Hepatocyte (in vitro differentiated cells): Measurements from ENCODE around the gene TMEM256. TPM values are rescaled to one million over a fixed set of nuclear protein-coding genes. Genes with fewer than 3 reads are reported as not detected.
A peak's percentile ranks its signal among the peaks of the same experiment; 100 is the strongest.

Experiments used
- DNase-seq: peaks from one replicate; pipeline ENCODE4 v3.0.0-alpha.2; 2016; ENCODE audit warnings: low spot score
- H2AFZ ChIP-seq: fragments of 200-600 bp; sonication (generic); 2 replicates; pipeline ENCODE4 v1.6.0; 2016; ENCODE audit warnings: antibody characterized with exemption, mild to moderate bottlenecking
- H3K27ac ChIP-seq: fragments of 200-600 bp; sonication (generic); 2 replicates; pipeline ENCODE4 v1.5.1; 2016; ENCODE audit warnings: mild to moderate bottlenecking
- H3K27me3 ChIP-seq: fragments of 200-600 bp; sonication (generic); 2 replicates; pipeline ENCODE4 v1.6.1; 2016
- H3K36me3 ChIP-seq: fragments of 200-600 bp; sonication (generic); replicated peaks from 2 replicates; pipeline ENCODE4 v1.5.1; 2016; ENCODE audit warnings: low read depth; ENCODE audit not compliant: insufficient read depth
- H3K4me1 ChIP-seq: fragments of 200-600 bp; sonication (generic); 2 replicates; pipeline ENCODE4 v1.5.1; 2016; ENCODE audit warnings: mild to moderate bottlenecking, moderate library complexity; ENCODE audit not compliant: insufficient read depth
- H3K4me2 ChIP-seq: fragments of 200-600 bp; sonication (generic); 2 replicates; pipeline ENCODE4 v1.6.0; 2016
- H3K4me3 ChIP-seq: fragments of 200-600 bp; sonication (generic); 2 replicates; pipeline ENCODE4 v1.5.1; 2016; ENCODE audit warnings: mild to moderate bottlenecking
- H3K79me2 ChIP-seq: fragments of 200-600 bp; sonication (generic); 2 replicates; pipeline ENCODE4 v1.6.0; 2017; ENCODE audit warnings: mild to moderate bottlenecking
- H3K9me2 ChIP-seq: fragments of 200-600 bp; sonication (generic); replicated peaks from 2 replicates; pipeline ENCODE4 v1.6.0; 2017; ENCODE audit warnings: mild to moderate bottlenecking; ENCODE audit not compliant: insufficient read depth
- H3K9me3 ChIP-seq: fragments of 200-600 bp; sonication (generic); 2 replicates; pipeline ENCODE4 v1.5.1; 2016; ENCODE audit warnings: low read depth, mild to moderate bottlenecking
- H4K20me1 ChIP-seq: fragments of 200-600 bp; sonication (generic); 2 replicates; pipeline ENCODE4 v1.6.0; 2016; ENCODE audit warnings: mild to moderate bottlenecking; ENCODE audit not compliant: insufficient read depth, poor library complexity, severe bottlenecking
- EZH2 ChIP-seq: fragments of 200-600 bp; sonication (generic); IDR thresholded peaks from 2 replicates; pipeline ENCODE4 v1.6.1; 2016; ENCODE audit warnings: antibody characterized with exemption, mild to moderate bottlenecking, borderline replicate concordance
- EZH2phosphoT487 ChIP-seq: fragments of 200-600 bp; sonication (generic); IDR thresholded peaks from one replicate; pipeline ENCODE4 v1.6.1; 2018; ENCODE audit warnings: antibody characterized with exemption, mild to moderate bottlenecking, low read depth, moderate library complexity; ENCODE audit not compliant: unreplicated experiment, severe bottlenecking
- WGBS: methylation state at CpG from one replicate; pipeline ENCODE4 v1.1.6; 2016; ENCODE audit warnings: low lambda C conversion rate; ENCODE audit errors: missing lambda C conversion rate; 5-methylcytosine and 5-hydroxymethylcytosine counted together
- polyA plus RNA-seq: library from polyadenylated mRNA; unstranded; fragments of >200 nt; fragmentation: Nextera tagmentation; extraction: Ambion mirVana; gene quantifications from 2 replicates; pipeline ENCODE4 v1.2.1, GENCODE V29; 2016
- total RNA-seq: library from RNA; depleted of rRNA; stranded (reverse); fragments of >200 nt; gene quantifications from 2 replicates; pipeline ENCODE4 v1.2.3, GENCODE V29; 2014
- TF ChIP-seq, protein P1 (sequence below): fragments of 200-600 bp; sonication (generic); IDR thresholded peaks from 2 replicates; pipeline ENCODE4 v1.5.1; 2016; ENCODE audit warnings: antibody characterized with exemption, mild to moderate bottlenecking; ENCODE audit not compliant: poor library complexity

TMEM256 gene
- total and polyA plus RNA-seq, 2 experiments from 2014 or later = 105 to 118 TPM

DNA sequence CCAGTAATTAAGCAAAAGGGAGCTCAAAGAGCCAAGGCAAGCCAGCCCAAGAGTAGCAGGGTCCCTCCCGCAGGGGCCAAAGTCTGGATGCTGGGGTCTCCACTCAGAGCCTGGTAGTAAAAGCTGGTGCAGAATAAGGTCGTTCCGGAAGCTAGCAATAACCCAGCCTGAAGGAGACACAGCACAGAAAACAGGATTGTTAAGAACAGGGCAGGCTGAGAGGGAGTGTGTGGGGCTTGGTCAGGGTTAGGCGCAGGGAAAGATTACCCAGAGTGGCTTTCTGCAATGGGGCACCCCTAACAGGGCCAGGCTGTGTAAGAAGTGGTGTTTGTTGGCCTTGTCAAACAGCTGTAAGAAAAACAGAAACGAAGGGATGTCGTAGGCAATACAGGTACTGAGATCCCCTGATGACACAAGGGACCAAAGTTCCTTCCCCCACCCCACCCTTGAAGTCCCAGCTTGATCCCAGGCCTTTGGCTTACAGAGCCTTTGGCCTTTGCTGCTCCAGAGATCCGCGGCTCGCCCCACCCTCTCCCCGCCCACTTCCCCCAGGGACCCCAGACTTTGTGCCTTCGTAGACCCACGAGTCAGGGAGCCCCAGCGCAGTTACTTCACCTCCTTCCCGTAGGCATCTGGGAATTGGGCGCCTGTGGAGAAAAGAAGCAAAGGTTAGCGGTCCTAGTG lies 712 bp downstream of the TMEM256 start:
- H3K9me3 ChIP-seq = no peaks in the 10 kb centered on the region
- no peaks in the 10 kb centered on the region for H4K20me1 ChIP-seq
- H3K4me1 ChIP-seq = peaks cover 9% of the 10 kb centered on the region
- peak overlapping the region; percentile 32 for H3K4me3 ChIP-seq
- H3K79me2 ChIP-seq = peaks cover 19% of the 10 kb centered on the region
- H3K36me3 ChIP-seq = no peaks in the 10 kb centered on the region
- no peaks in the 10 kb centered on the region for H3K27me3 ChIP-seq
- no peaks in the 10 kb centered on the region for H3K9me2 ChIP-seq
- peak overlapping the region; percentile 86 for H3K4me2 ChIP-seq
- DNase-seq = peak; percentile 85
- WGBS = 16% methylated on average over 11 of the region's 16 CpGs
- peak overlapping the region; percentile 2 for H2AFZ ChIP-seq
- peak overlapping the region; percentile 92 for H3K27ac ChIP-seq
- TF ChIP-seq EZH2 = no peak
- TF ChIP-seq EZH2phosphoT487 = no peak
- TF ChIP-seq, protein P1, sequence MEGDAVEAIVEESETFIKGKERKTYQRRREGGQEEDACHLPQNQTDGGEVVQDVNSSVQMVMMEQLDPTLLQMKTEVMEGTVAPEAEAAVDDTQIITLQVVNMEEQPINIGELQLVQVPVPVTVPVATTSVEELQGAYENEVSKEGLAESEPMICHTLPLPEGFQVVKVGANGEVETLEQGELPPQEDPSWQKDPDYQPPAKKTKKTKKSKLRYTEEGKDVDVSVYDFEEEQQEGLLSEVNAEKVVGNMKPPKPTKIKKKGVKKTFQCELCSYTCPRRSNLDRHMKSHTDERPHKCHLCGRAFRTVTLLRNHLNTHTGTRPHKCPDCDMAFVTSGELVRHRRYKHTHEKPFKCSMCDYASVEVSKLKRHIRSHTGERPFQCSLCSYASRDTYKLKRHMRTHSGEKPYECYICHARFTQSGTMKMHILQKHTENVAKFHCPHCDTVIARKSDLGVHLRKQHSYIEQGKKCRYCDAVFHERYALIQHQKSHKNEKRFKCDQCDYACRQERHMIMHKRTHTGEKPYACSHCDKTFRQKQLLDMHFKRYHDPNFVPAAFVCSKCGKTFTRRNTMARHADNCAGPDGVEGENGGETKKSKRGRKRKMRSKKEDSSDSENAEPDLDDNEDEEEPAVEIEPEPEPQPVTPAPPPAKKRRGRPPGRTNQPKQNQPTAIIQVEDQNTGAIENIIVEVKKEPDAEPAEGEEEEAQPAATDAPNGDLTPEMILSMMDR = no peak

DNA sequence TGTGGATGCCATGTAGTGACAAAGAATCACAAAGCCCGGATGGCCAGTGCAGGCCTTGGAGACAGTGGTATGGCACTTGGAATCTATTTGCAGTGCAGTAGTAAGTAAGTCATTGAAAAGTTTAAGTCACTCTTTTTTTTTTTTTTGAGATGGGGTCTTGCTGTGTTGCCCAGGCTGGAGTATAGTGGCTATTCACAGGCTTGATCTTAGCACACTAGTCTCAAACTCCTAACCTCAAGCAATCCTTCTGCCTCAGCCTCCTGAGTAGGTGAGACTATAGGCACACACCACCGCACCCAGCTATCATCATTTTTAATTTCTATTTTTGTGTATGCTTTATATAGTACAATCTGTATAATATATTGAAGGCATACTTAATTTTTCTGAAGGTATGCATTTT lies 5.3 kb downstream of the TMEM256 start:
- H4K20me1 ChIP-seq = no peaks in the 10 kb centered on the region
- H3K4me3 ChIP-seq = no peak overlapping the region
- DNase-seq = no peak
- TF ChIP-seq EZH2phosphoT487 (no peak), EZH2 (no peak)
- TF ChIP-seq, protein P1 = no peak
- no peaks in the 10 kb centered on the region for H3K9me2 ChIP-seq
- H3K36me3 ChIP-seq = no peaks in the 10 kb centered on the region
- H3K4me1 ChIP-seq = peaks cover 10% of the 10 kb centered on the region
- no peaks in the 10 kb centered on the region for H3K9me3 ChIP-seq
- H3K27me3 ChIP-seq = no peaks in the 10 kb centered on the region
- H2AFZ ChIP-seq = no peak overlapping the region
- H3K4me2 ChIP-seq = no peak overlapping the region
- H3K79me2 ChIP-seq = peaks cover 17% of the 10 kb centered on the region
- 93% methylated on average over 2 of the region's 2 CpGs for WGBS
- no peak overlapping the region for H3K27ac ChIP-seq

DNA sequence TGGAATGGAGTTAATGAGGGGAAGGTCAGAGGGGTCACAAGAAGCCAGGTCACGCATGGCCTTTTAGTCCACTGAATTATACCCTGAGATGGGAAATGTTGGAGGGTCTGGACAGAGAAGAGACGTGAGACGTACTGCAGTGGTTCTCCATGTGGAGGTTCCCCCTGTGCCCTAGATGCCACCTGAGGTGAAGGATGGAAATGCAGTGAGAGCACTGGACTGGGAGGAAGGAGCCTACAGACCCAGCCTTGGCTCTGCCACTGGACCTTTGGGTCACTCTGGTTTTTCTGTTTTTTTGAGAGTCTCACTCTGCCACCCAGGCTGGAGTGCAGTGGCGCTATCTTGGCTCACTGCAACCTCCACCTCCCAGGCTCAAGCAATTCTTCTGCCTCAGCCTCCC lies 7.8 kb downstream of the TMEM256 start:
- no peak overlapping the region for H2AFZ ChIP-seq
- H3K27me3 ChIP-seq = no peaks in the 10 kb centered on the region
- 93% methylated on average over 4 of the region's 4 CpGs for WGBS
- H3K36me3 ChIP-seq = no peaks in the 10 kb centered on the region
- DNase-seq = no peak
- no peak overlapping the region for H3K27ac ChIP-seq
- no peak overlapping the region for H3K4me2 ChIP-seq
- H3K79me2 ChIP-seq = peaks cover 10% of the 10 kb centered on the region
- peaks cover 9% of the 10 kb centered on the region for H3K4me1 ChIP-seq
- H3K4me3 ChIP-seq = no peak overlapping the region
- H3K9me3 ChIP-seq = no peaks in the 10 kb centered on the region
- H3K9me2 ChIP-seq = no peaks in the 10 kb centered on the region
- H4K20me1 ChIP-seq = no peaks in the 10 kb centered on the region
- no peak for TF ChIP-seq EZH2
- TF ChIP-seq, protein P1 = no peak
- no peak for TF ChIP-seq EZH2phosphoT487
